Measurements from ENCODE around the gene DNAJC16. TPM values are rescaled to one million over a fixed set of nuclear protein-coding genes. Genes with fewer than 3 reads are reported as not detected.
"Not testable (repeated sequence)": the region's sequence is repeated elsewhere in the genome, so short reads cannot be mapped to it uniquely, and the experiment has no call there.

DNAJC16 gene
- total RNA-seq, 1 donor from 2014 or later: 22.8 TPM

- Mint-ChIP-seq H3K4me1 (ENCODE audit: low read depth) (no peaks in the 10 kb centered on the region), H3K4me3 (ENCODE audit: unreplicated experiment) (no peak overlapping the region), H3K27ac (ENCODE audit: unreplicated experiment) (no peak overlapping the region), H3K27me3 (ENCODE audit: low read depth) (no peaks in the 10 kb centered on the region), H3K36me3 (ENCODE audit: low read depth) (peaks cover 14% of the 10 kb centered on the region), H3K9me3 (ENCODE audit: low read depth) (no peaks in the 10 kb centered on the region)
- no peak for TF ChIP-seq CTCF (IDR thresholded peaks at IDR 0.05)
- no peak for DNase-seq (ENCODE audit: low spot score)
Observed at GRCh38 chr1:15513192-15513591, 13.5 kb upstream of the DNAJC16 start.

- no peak for TF ChIP-seq CTCF (IDR thresholded peaks at IDR 0.05)
- H3K36me3 Mint-ChIP-seq (ENCODE audit: low read depth): peaks cover 14% of the 10 kb centered on the region
- no peaks in the 10 kb centered on the region for H3K9me3 Mint-ChIP-seq (ENCODE audit: low read depth)
- no peaks in the 10 kb centered on the region for H3K4me1 Mint-ChIP-seq (ENCODE audit: low read depth)
- no peaks in the 10 kb centered on the region for H3K27me3 Mint-ChIP-seq (ENCODE audit: low read depth)
- no peak overlapping the region for H3K27ac Mint-ChIP-seq (ENCODE audit: unreplicated experiment)
- H3K4me3 Mint-ChIP-seq (ENCODE audit: unreplicated experiment): no peak overlapping the region
- no peak for DNase-seq (ENCODE audit: low spot score)
Observed at GRCh38 chr1:15513919-15514318, 12.7 kb upstream of the DNAJC16 start.

- not testable (repeated sequence) for H3K4me3 Mint-ChIP-seq (ENCODE audit: unreplicated experiment); H3K9me3 Mint-ChIP-seq (ENCODE audit: low read depth); H3K27ac Mint-ChIP-seq (ENCODE audit: unreplicated experiment); DNase-seq (ENCODE audit: low spot score); H3K4me1 Mint-ChIP-seq (ENCODE audit: low read depth); H3K27me3 Mint-ChIP-seq (ENCODE audit: low read depth)
- H3K36me3 Mint-ChIP-seq (ENCODE audit: low read depth): peaks cover 14% of the 10 kb centered on the region
Observed at GRCh38 chr1:15514557-15514956, 12.1 kb upstream of the DNAJC16 start.

- peaks cover 14% of the 10 kb centered on the region for H3K36me3 Mint-ChIP-seq (ENCODE audit: low read depth)
- H3K27me3 Mint-ChIP-seq (ENCODE audit: low read depth): no peaks in the 10 kb centered on the region
- no peak overlapping the region for H3K27ac Mint-ChIP-seq (ENCODE audit: unreplicated experiment)
- no peaks in the 10 kb centered on the region for H3K4me1 Mint-ChIP-seq (ENCODE audit: low read depth)
- H3K4me3 Mint-ChIP-seq (ENCODE audit: unreplicated experiment): no peak overlapping the region
- no peaks in the 10 kb centered on the region for H3K9me3 Mint-ChIP-seq (ENCODE audit: low read depth)
- no peak for TF ChIP-seq CTCF (IDR thresholded peaks at IDR 0.05)
- no peak for DNase-seq (ENCODE audit: low spot score)
Observed at GRCh38 chr1:15515022-15515663, 11.5 kb upstream of the DNAJC16 start.

- DNase-seq (ENCODE audit: low spot score): no peak
Observed at GRCh38 chr1:15519625-15520024, 7.0 kb upstream of the DNAJC16 start.

GRCh38 chr1:15521206-15521906, 5.3 kb upstream of the DNAJC16 start:
- not testable (repeated sequence) for H3K36me3 Mint-ChIP-seq (ENCODE audit: low read depth); DNase-seq (ENCODE audit: low spot score); H3K27me3 Mint-ChIP-seq (ENCODE audit: low read depth); H3K9me3 Mint-ChIP-seq (ENCODE audit: low read depth); H3K27ac Mint-ChIP-seq (ENCODE audit: unreplicated experiment); H3K4me3 Mint-ChIP-seq (ENCODE audit: unreplicated experiment)
- peaks cover 23% of the 10 kb centered on the region for H3K4me1 Mint-ChIP-seq (ENCODE audit: low read depth)

More at GRCh38 chr1:15519625-15520024, 7.0 kb upstream of the DNAJC16 start:
- no peaks in the 10 kb centered on the region for H3K27me3 Mint-ChIP-seq (ENCODE audit: low read depth)
- peaks cover 10% of the 10 kb centered on the region for H3K4me1 Mint-ChIP-seq (ENCODE audit: low read depth)
- H3K9me3 Mint-ChIP-seq (ENCODE audit: low read depth): no peaks in the 10 kb centered on the region
- H3K36me3 Mint-ChIP-seq (ENCODE audit: low read depth): peaks cover 8% of the 10 kb centered on the region
- no peak overlapping the region for H3K4me3 Mint-ChIP-seq (ENCODE audit: unreplicated experiment)
- no peak overlapping the region for H3K27ac Mint-ChIP-seq (ENCODE audit: unreplicated experiment)
- no peak for TF ChIP-seq CTCF (IDR thresholded peaks at IDR 0.05)

Measured in chondrocyte (in vitro differentiated cells).